OCI-LY7 (cell line): ENCODE data around the gene ARFGEF2. TPM values are rescaled to one million over a fixed set of nuclear protein-coding genes. Genes with fewer than 3 reads are reported as not detected.
A peak's percentile ranks its signal among the peaks of the same experiment; 100 is the strongest.

Experiments used
- Bru-seq: library from RNA; stranded (reverse); fragments of 400-500 nt; gene quantifications from one replicate; lab custom pipeline; 2021; lab: Mats Ljungman, UMichigan
- BruChase-seq, 2 experiments: library from RNA; stranded (reverse); fragments of 400-500 nt; gene quantifications; one replicate each; lab custom pipeline; 2021; lab: Mats Ljungman, UMichigan
- BruUV-seq: library from RNA; stranded (reverse); fragments of 400-500 nt; replicated peaks from 2 replicates; lab custom pipeline; 2021; lab: Mats Ljungman, UMichigan
- CTCF ChIA-PET: fragments of 300-600 bp; sonication (Branson Sonifier 250); formaldehyde crosslinking; loops from one replicate; lab custom pipeline; 2022; ENCODE audit warnings: antibody characterized with exemption; ENCODE audit not compliant: unreplicated experiment; lab: Charles Lee
- POLR2A ChIA-PET: fragments of 300-600 bp; sonication (Branson Sonifier 250); formaldehyde crosslinking; loops from one replicate; lab custom pipeline; 2022; ENCODE audit warnings: antibody characterized with exemption; lab: Charles Lee
- DNase-seq: peaks from one replicate; pipeline ENCODE4 v3.0.0-alpha.2; 2015; ENCODE audit warnings: low spot score
- H2AFZ ChIP-seq: fragments of 200-600 bp; sonication (generic), shearing (Covaris generic); 2 replicates; pipeline ENCODE4 v1.6.1; 2014; ENCODE audit warnings: mild to moderate bottlenecking, antibody characterized with exemption, low read length, moderate library complexity
- H3K27ac ChIP-seq: fragments of 200-600 bp; sonication (generic); 2 replicates; pipeline ENCODE4 v1.5.1; 2014; ENCODE audit warnings: mixed run types, low read depth, mild to moderate bottlenecking, moderate library complexity, low read length, inconsistent platforms; ENCODE audit not compliant: poor library complexity, severe bottlenecking
- H3K36me3 ChIP-seq: fragments of 200-600 bp; sonication (generic); 2 replicates; pipeline ENCODE4 v1.6.1; 2014; ENCODE audit warnings: mild to moderate bottlenecking, antibody characterized with exemption, low read length, moderate library complexity, mixed read lengths; ENCODE audit not compliant: insufficient read depth
- H3K4me1 ChIP-seq: fragments of 200-600 bp; sonication (generic); 2 replicates; pipeline ENCODE4 v1.5.1; 2014; ENCODE audit warnings: mild to moderate bottlenecking, low read length; ENCODE audit not compliant: insufficient read depth, poor library complexity, severe bottlenecking
- H3K4me2 ChIP-seq: fragments of 200-600 bp; sonication (generic); 2 replicates; pipeline ENCODE4 v1.6.1; 2014; ENCODE audit warnings: mild to moderate bottlenecking, low read length
- H3K4me3 ChIP-seq: fragments of 200-600 bp; sonication (generic); 2 replicates; pipeline ENCODE4 v1.5.1; 2014; ENCODE audit warnings: mild to moderate bottlenecking, low read depth, low read length; ENCODE audit not compliant: poor library complexity, severe bottlenecking
- H3K79me2 ChIP-seq: fragments of 200-600 bp; sonication (generic); 2 replicates; pipeline ENCODE4 v1.6.1; 2016; ENCODE audit warnings: low read depth, mild to moderate bottlenecking, low read length, moderate library complexity, mixed read lengths; ENCODE audit not compliant: insufficient read depth
- H3K9me2 ChIP-seq: fragments of 200-600 bp; sonication (generic); 2 replicates; pipeline ENCODE4 v1.6.1; 2016; ENCODE audit warnings: mild to moderate bottlenecking, low read length, mixed read lengths; ENCODE audit not compliant: insufficient read depth
- H3K9me3 ChIP-seq: fragments of 200-600 bp; sonication (generic); 2 replicates; pipeline ENCODE4 v1.6.1; 2014; ENCODE audit warnings: mild to moderate bottlenecking, mixed run types, low read length, mixed read lengths
- H4K20me1 ChIP-seq: fragments of 200-600 bp; sonication (generic); 2 replicates; pipeline ENCODE4 v1.6.1; 2014; ENCODE audit warnings: mild to moderate bottlenecking, antibody characterized with exemption, low read length, moderate library complexity, mixed read lengths; ENCODE audit not compliant: insufficient read depth
- CTCF ChIP-seq: fragments of 200-600 bp; sonication (generic); conservative IDR thresholded peaks from 2 replicates; pipeline ENCODE4 v1.5.1; 2014; ENCODE audit warnings: mild to moderate bottlenecking, antibody characterized with exemption, low read length, moderate library complexity, mixed read lengths
- EZH2phosphoT487 ChIP-seq: fragments of 200-600 bp; sonication (generic); IDR thresholded peaks from 2 replicates; pipeline ENCODE4 v1.6.1; 2018; ENCODE audit warnings: low read depth, borderline replicate concordance, mild to moderate bottlenecking, mixed run types, antibody characterized with exemption, low read length, moderate library complexity, mixed read lengths
- intact Hi-C: fragments of 100-400 bp; cut with micrococcal nuclease; formaldehyde crosslinking; loops from one replicate; pipeline ENCODE4 v1.10.0; 2022; ENCODE audit not compliant: unreplicated experiment
- long read RNA-seq: library from polyadenylated mRNA; stranded (forward); transcript quantifications from one replicate; pipeline ENCODE4 v2.0.0, GENCODE V29; 2022
- total RNA-seq, 2 experiments: library from RNA; depleted of rRNA in 1 of 2; stranded (reverse); fragments of >200 nt in 1 of 2; shearing (Covaris generic) in 1 of 2; gene quantifications; 2 replicates each; pipeline ENCODE4 v1.2.3, GENCODE V29; 2014 to 2022

Gene ARFGEF2
- 18.4 and 23.4 TPM in 2 replicates for total RNA-seq (2014; rRNA removed; shearing (Covaris generic))
- 40.3 and 42.1 TPM in 2 replicates for total RNA-seq (2022)
- Bru-seq, nascent RNA, result percentile 86 among the genes with signal in this experiment
- percentile 87 among the genes with signal in this experiment for BruChase-seq, experiment 1, labeled RNA remaining after a 6-hour chase
- BruChase-seq, experiment 2, labeled RNA remaining after a 2-hour chase, result percentile 87 among the genes with signal in this experiment
- long read RNA-seq, full-length matches to known transcripts, result 2 of 44 reads
- long read RNA-seq, partial matches to known transcripts, result 13 of 44 reads
- long read RNA-seq, other reads (novel, unspliced or antisense), result 29 of 44 reads

- peaks cover 44% of the 10 kb centered on the region for H3K79me2 ChIP-seq
- peak within 1 kb of the TSS; percentile 78 for H3K27ac ChIP-seq
- peak within 1 kb of the TSS; percentile 96 for H3K4me2 ChIP-seq
- peaks cover 19% of the 10 kb centered on the region for H4K20me1 ChIP-seq
- H3K9me3 ChIP-seq, result no peaks in the 10 kb centered on the region
- peaks cover 48% of the 10 kb centered on the region for H3K4me1 ChIP-seq
- H3K4me3 ChIP-seq, result peak within 1 kb of the TSS; percentile 91
- peak within 1 kb of the TSS; percentile 70 for H2AFZ ChIP-seq
- CTCF ChIA-PET, result interaction anchor here (0.7 kb wide), 1 partner anchor 168 kb away, joined by 3 read pairs; no protein-coding TSS in a partner anchor
- DNase-seq, result peak; percentile 97
- POLR2A ChIA-PET, result interaction anchor here (0.5 to 1.0 kb wide), 2 partner anchors 39 to 95 kb away, joined by 3 read pairs; no protein-coding TSS in a partner anchor
- BruUV-seq, result no TSS peak
- H3K36me3 ChIP-seq, result peaks cover 4% of the 10 kb centered on the region; the same call in 1 of the 2 replicates
- intact Hi-C loops, result loop anchor here (5.0 kb wide), 1 partner anchor 99 kb away; no protein-coding TSS in a partner anchor
- TF ChIP-seq EZH2phosphoT487 (no peak), CTCF (no peak; the same call in 1 of the 2 replicates)
- no peaks in the 10 kb centered on the region for H3K9me2 ChIP-seq
Measured at GRCh38 chr20:48921168-48921882, at the start of gene ARFGEF2. ARFGEF2 (plus strand) TSS chr20:48921711; CDS start chr20:48921890, 179 bp downstream.

- no peak overlapping the region for H3K27ac ChIP-seq
- intact Hi-C loops, result no loop called here
- H3K4me2 ChIP-seq, result no peak overlapping the region
- TF ChIP-seq EZH2phosphoT487, result no peak
- no peak for TF ChIP-seq CTCF
- DNase-seq, result no peak
- CTCF ChIA-PET, result no interaction called here
- no peak overlapping the region for H3K4me3 ChIP-seq
- H3K4me1 ChIP-seq, result peaks cover 14% of the 10 kb centered on the region
- H3K79me2 ChIP-seq, result no peaks in the 10 kb centered on the region
- H2AFZ ChIP-seq, result no peak overlapping the region
- BruUV-seq, result no TSS peak
- no peaks in the 10 kb centered on the region for H4K20me1 ChIP-seq
- no peaks in the 10 kb centered on the region for H3K9me2 ChIP-seq
- POLR2A ChIA-PET, result no interaction called here
- no peaks in the 10 kb centered on the region for H3K36me3 ChIP-seq
- no peaks in the 10 kb centered on the region for H3K9me3 ChIP-seq
Measured at GRCh38 chr20:48875233-48875913, 46.1 kb upstream of the ARFGEF2 start.
